GM12891 (cell line): ENCODE results near the gene PLCL1.

Source experiments
- POLR2AphosphoS5 ChIP-seq: IDR thresholded peaks from 2 replicates; pipeline ENCODE4 v1.6.1; 2011; ENCODE audit warnings: low read depth, low read length, control low read depth
- TAF1 ChIP-seq: IDR thresholded peaks from 2 replicates; pipeline ENCODE4 v1.6.1; 2011; ENCODE audit warnings: low read depth, low read length, control low read depth

GRCh38 chr2:198127627-198128026 is 323.2 kb downstream of the PLCL1 start:
- TF ChIP-seq TAF1, result no peak
- no peak for TF ChIP-seq POLR2AphosphoS5
